GM23338 (cell line): ENCODE results near the gene NCOA1. TPM values are rescaled to one million over a fixed set of nuclear protein-coding genes. Genes with fewer than 3 reads are reported as not detected.

Experiments used
- ATAC-seq: fragments of 200-7000 bp; cut with Tn5 transposase; 3 replicates; pipeline ENCODE4 v1.9.1; 2020
- DNase-seq: peaks from one replicate; pipeline ENCODE4 v3.0.0-alpha.2; 2015; ENCODE audit warnings: low spot score
- H2AFZ ChIP-seq: fragments of 200-600 bp; sonication (generic); 2 replicates; pipeline ENCODE4 v1.8.0; 2016; ENCODE audit warnings: antibody characterized with exemption, mild to moderate bottlenecking, moderate library complexity
- H3F3A ChIP-seq: fragments of 200-600 bp; sonication (generic); replicated peaks from 2 replicates; pipeline ENCODE4 v1.8.0; 2017; ENCODE audit warnings: antibody characterized with exemption, mixed run types, low read depth
- H3K27ac ChIP-seq: fragments of 200-600 bp; sonication (generic); 2 replicates; pipeline ENCODE4 v1.6.1; 2016; ENCODE audit warnings: low read depth
- H3K27me3 ChIP-seq: fragments of 200-600 bp; sonication (generic); 2 replicates; pipeline ENCODE4 v1.8.0; 2016; ENCODE audit warnings: mild to moderate bottlenecking, mixed run types, moderate library complexity; ENCODE audit not compliant: insufficient read depth
- H3K36me3 ChIP-seq: fragments of 200-600 bp; sonication (generic); 2 replicates; pipeline ENCODE4 v1.8.0; 2016; ENCODE audit warnings: mild to moderate bottlenecking; ENCODE audit not compliant: insufficient read depth
- H3K4me1 ChIP-seq: fragments of 200-600 bp; sonication (generic); 2 replicates; pipeline ENCODE4 v1.8.0; 2016; ENCODE audit warnings: mild to moderate bottlenecking, moderate library complexity; ENCODE audit not compliant: insufficient read depth
- H3K4me2 ChIP-seq: fragments of 200-600 bp; sonication (generic); 2 replicates; pipeline ENCODE4 v1.7.1; 2017; ENCODE audit warnings: mixed run types
- H3K4me3 ChIP-seq: fragments of 200-600 bp; sonication (generic); 2 replicates; pipeline ENCODE4 v1.6.1; 2016; ENCODE audit warnings: mixed run types
- H3K79me2 ChIP-seq: fragments of 200-600 bp; sonication (generic); replicated peaks from 2 replicates; pipeline ENCODE4 v1.8.0; 2017; ENCODE audit warnings: mild to moderate bottlenecking; ENCODE audit not compliant: insufficient read depth
- H3K9me2 ChIP-seq: fragments of 200-600 bp; sonication (generic); 2 replicates; pipeline ENCODE4 v1.8.0; 2017; ENCODE audit not compliant: insufficient read depth
- H4K20me1 ChIP-seq: fragments of 200-600 bp; sonication (generic); replicated peaks from 2 replicates; pipeline ENCODE4 v1.8.0; 2017; ENCODE audit warnings: mild to moderate bottlenecking; ENCODE audit not compliant: insufficient read depth
- H3K27ac Mint-ChIP-seq: 2 replicates; pipeline ENCODE4 v1.8.0; 2020; ENCODE audit warnings: inconsistent platforms, mild to moderate bottlenecking, moderate library complexity, mixed read lengths
- H3K27me3 Mint-ChIP-seq: 3 replicates; pipeline ENCODE4 v1.8.0; 2022; ENCODE audit warnings: low read depth, mild to moderate bottlenecking, moderate library complexity, mixed read lengths, inconsistent platforms; ENCODE audit not compliant: insufficient read depth, poor library complexity
- H3K36me3 Mint-ChIP-seq: 3 replicates; pipeline ENCODE4 v1.8.0; 2021; ENCODE audit warnings: low read depth, mild to moderate bottlenecking, inconsistent platforms, moderate library complexity, mixed read lengths
- H3K4me1 Mint-ChIP-seq: 3 replicates; pipeline ENCODE4 v1.8.0; 2020; ENCODE audit warnings: mild to moderate bottlenecking, inconsistent platforms, mixed read lengths
- H3K4me3 Mint-ChIP-seq: 3 replicates; pipeline ENCODE4 v1.8.0; 2021; ENCODE audit warnings: moderate library complexity, mild to moderate bottlenecking, inconsistent platforms, mixed read lengths
- H3K9me3 Mint-ChIP-seq: 3 replicates; pipeline ENCODE4 v1.8.0; 2020; ENCODE audit warnings: moderate library complexity, mild to moderate bottlenecking, inconsistent platforms, mixed read lengths
- CREB1 ChIP-seq: fragments of 250-450 bp; sonication (Bioruptor Pico); IDR thresholded peaks from 2 replicates; pipeline ENCODE4 v1.5.0; 2020; ENCODE audit warnings: low read depth, mild to moderate bottlenecking, moderate library complexity
- EZH2 ChIP-seq: fragments of 200-600 bp; sonication (generic); IDR thresholded peaks from one replicate; pipeline ENCODE4 v1.8.0; 2017; ENCODE audit warnings: antibody characterized with exemption, mild to moderate bottlenecking, low read depth; ENCODE audit not compliant: unreplicated experiment
- EZH2phosphoT487 ChIP-seq: fragments of 200-600 bp; sonication (generic); IDR thresholded peaks from one replicate; pipeline ENCODE4 v1.8.1; 2018; ENCODE audit warnings: antibody characterized with exemption; ENCODE audit not compliant: unreplicated experiment
- JUNB ChIP-seq: IDR thresholded peaks from one replicate; pipeline ENCODE4 v1.6.1; 2016; ENCODE audit warnings: antibody characterized with exemption; ENCODE audit not compliant: unreplicated experiment
- NANOG ChIP-seq: IDR thresholded peaks from 2 replicates; pipeline ENCODE4 v1.6.1; 2016; ENCODE audit warnings: antibody characterized with exemption, borderline replicate concordance
- POLR2AphosphoS5 ChIP-seq: IDR thresholded peaks from 2 replicates; pipeline ENCODE4 v1.6.1; 2016; ENCODE audit warnings: antibody characterized with exemption, low read depth
- STAT1 ChIP-seq: IDR thresholded peaks from one replicate; pipeline ENCODE4 v1.6.1; 2016; ENCODE audit warnings: antibody characterized with exemption; ENCODE audit not compliant: unreplicated experiment
- ZNF114 ChIP-seq: fragments of 250-450 bp; sonication (Bioruptor Pico); IDR thresholded peaks from 2 replicates; pipeline ENCODE4 v1.5.0; 2020; ENCODE audit warnings: mild to moderate bottlenecking, moderate library complexity
- ZNF331 ChIP-seq: fragments of 250-450 bp; sonication (Bioruptor Pico); IDR thresholded peaks from 2 replicates; pipeline ENCODE4 v1.5.0; 2020; ENCODE audit warnings: low read depth, mild to moderate bottlenecking, moderate library complexity
- polyA plus RNA-seq: library from polyadenylated mRNA; unstranded; fragments of >200 nt; fragmentation: Nextera tagmentation; extraction: Ambion mirVana; gene quantifications from 2 replicates; pipeline ENCODE4 v1.2.1, GENCODE V29; 2016
- total RNA-seq: library from RNA; depleted of rRNA; stranded (reverse); fragments of >200 nt; shearing (Covaris generic); gene quantifications from 2 replicates; pipeline ENCODE4 v1.2.3, GENCODE V29; 2014
- TF ChIP-seq, protein P1 (sequence below): IDR thresholded peaks from one replicate; pipeline ENCODE4 v1.6.1; 2018; ENCODE audit warnings: antibody characterized with exemption; ENCODE audit not compliant: unreplicated experiment
- TF ChIP-seq, protein P2 (sequence below): fragments of 250-450 bp; sonication (Bioruptor Pico); IDR thresholded peaks from 2 replicates; pipeline ENCODE4 v1.5.0; 2020; ENCODE audit warnings: mild to moderate bottlenecking, moderate library complexity
- TF ChIP-seq, protein P3 (sequence below): IDR thresholded peaks from 2 replicates; pipeline ENCODE4 v1.6.1; 2016; ENCODE audit warnings: antibody characterized with exemption
- TF ChIP-seq, protein P4 (sequence below), 2 experiments: fragments of 200-600 bp in 1 of 2; sonication (generic) in 1 of 2; conservative IDR thresholded peaks; 2 replicates each; pipeline versions ENCODE4 v1.5.1 to v1.6.1; 2016 to 2017; ENCODE audit warnings: antibody characterized with exemption in 2 of 2, low read depth in 2 of 2, mild to moderate bottlenecking in 2 of 2, moderate library complexity in 1 of 2

The NCOA1 gene
- total and polyA plus RNA-seq, 2 experiments from 2014 or later, result 7.1 to 15.1 TPM

DNA sequence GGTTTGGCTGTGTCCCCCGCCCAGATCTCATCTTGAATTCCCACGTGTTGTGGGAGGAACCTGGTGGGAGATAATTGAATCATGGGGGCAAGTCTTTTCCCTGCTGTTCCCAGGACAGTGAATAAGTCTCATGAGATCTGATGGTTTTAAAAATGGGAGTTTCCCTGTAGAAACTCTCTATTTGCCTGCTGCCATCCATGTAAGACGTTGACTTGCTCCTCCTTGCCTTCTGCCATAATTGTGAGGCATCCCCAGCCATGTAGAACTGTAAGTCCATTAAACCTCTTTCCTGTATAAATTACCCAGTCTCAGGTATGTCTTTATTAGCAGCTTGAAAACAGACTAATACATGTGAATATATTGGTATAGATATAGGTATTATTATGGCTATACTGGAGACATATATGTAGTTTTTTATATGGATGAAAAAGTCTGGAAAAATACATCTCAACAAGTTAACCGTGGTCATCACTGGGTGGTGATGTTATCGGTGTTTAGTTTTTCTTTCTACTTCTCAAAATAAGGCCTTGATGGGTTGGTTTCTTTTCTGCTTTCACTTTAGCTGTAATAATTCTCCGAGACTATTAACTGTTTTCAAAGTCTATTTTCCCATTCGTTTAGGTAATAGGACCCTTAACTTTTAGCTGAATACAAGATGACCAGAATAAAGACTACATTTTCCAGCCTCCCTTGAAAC lies 39.1 kb upstream of the NCOA1 start:
- Histone ChIP-seq H3K36me3 (0 out of 2 replicates have a peak, but pooled peaks cover 4% of the 10 kb centered on the region), H4K20me1 (no peaks in the 10 kb centered on the region), H3F3A (no peaks in the 10 kb centered on the region), H3K9me2 (no peaks in the 10 kb centered on the region), H2AFZ (no peak overlapping the region), H3K4me2 (no peak overlapping the region), H3K27ac (no peak overlapping the region), H3K79me2 (no peaks in the 10 kb centered on the region), H3K4me3 (no peak overlapping the region), H3K4me1 (no peaks in the 10 kb centered on the region), H3K27me3 (no peaks in the 10 kb centered on the region)
- TF ChIP-seq CREB1 (CRISPR knock-in tag) (no peak), POLR2AphosphoS5 (no peak), STAT1 (no peak), ZNF331 (CRISPR knock-in tag) (no peak), EZH2 (no peak), NANOG (no peak), ZNF114 (no peak), JUNB (no peak), EZH2phosphoT487 (no peak)
- TF ChIP-seq, protein P1, sequence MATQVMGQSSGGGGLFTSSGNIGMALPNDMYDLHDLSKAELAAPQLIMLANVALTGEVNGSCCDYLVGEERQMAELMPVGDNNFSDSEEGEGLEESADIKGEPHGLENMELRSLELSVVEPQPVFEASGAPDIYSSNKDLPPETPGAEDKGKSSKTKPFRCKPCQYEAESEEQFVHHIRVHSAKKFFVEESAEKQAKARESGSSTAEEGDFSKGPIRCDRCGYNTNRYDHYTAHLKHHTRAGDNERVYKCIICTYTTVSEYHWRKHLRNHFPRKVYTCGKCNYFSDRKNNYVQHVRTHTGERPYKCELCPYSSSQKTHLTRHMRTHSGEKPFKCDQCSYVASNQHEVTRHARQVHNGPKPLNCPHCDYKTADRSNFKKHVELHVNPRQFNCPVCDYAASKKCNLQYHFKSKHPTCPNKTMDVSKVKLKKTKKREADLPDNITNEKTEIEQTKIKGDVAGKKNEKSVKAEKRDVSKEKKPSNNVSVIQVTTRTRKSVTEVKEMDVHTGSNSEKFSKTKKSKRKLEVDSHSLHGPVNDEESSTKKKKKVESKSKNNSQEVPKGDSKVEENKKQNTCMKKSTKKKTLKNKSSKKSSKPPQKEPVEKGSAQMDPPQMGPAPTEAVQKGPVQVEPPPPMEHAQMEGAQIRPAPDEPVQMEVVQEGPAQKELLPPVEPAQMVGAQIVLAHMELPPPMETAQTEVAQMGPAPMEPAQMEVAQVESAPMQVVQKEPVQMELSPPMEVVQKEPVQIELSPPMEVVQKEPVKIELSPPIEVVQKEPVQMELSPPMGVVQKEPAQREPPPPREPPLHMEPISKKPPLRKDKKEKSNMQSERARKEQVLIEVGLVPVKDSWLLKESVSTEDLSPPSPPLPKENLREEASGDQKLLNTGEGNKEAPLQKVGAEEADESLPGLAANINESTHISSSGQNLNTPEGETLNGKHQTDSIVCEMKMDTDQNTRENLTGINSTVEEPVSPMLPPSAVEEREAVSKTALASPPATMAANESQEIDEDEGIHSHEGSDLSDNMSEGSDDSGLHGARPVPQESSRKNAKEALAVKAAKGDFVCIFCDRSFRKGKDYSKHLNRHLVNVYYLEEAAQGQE, result no peak
- TF ChIP-seq, protein P2, sequence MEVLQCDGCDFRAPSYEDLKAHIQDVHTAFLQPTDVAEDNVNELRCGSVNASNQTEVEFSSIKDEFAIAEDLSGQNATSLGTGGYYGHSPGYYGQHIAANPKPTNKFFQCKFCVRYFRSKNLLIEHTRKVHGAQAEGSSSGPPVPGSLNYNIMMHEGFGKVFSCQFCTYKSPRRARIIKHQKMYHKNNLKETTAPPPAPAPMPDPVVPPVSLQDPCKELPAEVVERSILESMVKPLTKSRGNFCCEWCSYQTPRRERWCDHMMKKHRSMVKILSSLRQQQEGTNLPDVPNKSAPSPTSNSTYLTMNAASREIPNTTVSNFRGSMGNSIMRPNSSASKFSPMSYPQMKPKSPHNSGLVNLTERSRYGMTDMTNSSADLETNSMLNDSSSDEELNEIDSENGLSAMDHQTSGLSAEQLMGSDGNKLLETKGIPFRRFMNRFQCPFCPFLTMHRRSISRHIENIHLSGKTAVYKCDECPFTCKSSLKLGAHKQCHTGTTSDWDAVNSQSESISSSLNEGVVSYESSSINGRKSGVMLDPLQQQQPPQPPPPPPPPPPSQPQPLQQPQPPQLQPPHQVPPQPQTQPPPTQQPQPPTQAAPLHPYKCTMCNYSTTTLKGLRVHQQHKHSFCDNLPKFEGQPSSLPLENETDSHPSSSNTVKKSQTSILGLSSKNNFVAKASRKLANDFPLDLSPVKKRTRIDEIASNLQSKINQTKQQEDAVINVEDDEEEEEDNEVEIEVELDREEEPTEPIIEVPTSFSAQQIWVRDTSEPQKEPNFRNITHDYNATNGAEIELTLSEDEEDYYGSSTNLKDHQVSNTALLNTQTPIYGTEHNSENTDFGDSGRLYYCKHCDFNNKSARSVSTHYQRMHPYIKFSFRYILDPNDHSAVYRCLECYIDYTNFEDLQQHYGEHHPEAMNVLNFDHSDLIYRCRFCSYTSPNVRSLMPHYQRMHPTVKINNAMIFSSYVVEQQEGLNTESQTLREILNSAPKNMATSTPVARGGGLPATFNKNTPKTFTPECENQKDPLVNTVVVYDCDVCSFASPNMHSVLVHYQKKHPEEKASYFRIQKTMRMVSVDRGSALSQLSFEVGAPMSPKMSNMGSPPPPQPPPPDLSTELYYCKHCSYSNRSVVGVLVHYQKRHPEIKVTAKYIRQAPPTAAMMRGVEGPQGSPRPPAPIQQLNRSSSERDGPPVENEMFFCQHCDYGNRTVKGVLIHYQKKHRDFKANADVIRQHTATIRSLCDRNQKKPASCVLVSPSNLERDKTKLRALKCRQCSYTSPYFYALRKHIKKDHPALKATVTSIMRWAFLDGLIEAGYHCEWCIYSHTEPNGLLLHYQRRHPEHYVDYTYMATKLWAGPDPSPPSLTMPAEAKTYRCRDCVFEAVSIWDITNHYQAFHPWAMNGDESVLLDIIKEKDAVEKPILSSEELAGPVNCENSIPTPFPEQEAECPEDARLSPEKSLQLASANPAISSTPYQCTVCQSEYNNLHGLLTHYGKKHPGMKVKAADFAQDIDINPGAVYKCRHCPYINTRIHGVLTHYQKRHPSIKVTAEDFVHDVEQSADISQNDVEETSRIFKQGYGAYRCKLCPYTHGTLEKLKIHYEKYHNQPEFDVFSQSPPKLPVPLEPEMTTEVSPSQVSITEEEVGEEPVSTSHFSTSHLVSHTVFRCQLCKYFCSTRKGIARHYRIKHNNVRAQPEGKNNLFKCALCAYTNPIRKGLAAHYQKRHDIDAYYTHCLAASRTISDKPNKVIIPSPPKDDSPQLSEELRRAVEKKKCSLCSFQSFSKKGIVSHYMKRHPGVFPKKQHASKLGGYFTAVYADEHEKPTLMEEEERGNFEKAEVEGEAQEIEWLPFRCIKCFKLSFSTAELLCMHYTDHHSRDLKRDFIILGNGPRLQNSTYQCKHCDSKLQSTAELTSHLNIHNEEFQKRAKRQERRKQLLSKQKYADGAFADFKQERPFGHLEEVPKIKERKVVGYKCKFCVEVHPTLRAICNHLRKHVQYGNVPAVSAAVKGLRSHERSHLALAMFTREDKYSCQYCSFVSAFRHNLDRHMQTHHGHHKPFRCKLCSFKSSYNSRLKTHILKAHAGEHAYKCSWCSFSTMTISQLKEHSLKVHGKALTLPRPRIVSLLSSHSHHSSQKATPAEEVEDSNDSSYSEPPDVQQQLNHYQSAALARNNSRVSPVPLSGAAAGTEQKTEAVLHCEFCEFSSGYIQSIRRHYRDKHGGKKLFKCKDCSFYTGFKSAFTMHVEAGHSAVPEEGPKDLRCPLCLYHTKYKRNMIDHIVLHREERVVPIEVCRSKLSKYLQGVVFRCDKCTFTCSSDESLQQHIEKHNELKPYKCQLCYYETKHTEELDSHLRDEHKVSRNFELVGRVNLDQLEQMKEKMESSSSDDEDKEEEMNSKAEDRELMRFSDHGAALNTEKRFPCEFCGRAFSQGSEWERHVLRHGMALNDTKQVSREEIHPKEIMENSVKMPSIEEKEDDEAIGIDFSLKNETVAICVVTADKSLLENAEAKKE (CRISPR knock-in tag), result no peak
- TF ChIP-seq, protein P3, sequence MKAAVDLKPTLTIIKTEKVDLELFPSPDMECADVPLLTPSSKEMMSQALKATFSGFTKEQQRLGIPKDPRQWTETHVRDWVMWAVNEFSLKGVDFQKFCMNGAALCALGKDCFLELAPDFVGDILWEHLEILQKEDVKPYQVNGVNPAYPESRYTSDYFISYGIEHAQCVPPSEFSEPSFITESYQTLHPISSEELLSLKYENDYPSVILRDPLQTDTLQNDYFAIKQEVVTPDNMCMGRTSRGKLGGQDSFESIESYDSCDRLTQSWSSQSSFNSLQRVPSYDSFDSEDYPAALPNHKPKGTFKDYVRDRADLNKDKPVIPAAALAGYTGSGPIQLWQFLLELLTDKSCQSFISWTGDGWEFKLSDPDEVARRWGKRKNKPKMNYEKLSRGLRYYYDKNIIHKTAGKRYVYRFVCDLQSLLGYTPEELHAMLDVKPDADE, result no peak
- TF ChIP-seq, protein P4, sequence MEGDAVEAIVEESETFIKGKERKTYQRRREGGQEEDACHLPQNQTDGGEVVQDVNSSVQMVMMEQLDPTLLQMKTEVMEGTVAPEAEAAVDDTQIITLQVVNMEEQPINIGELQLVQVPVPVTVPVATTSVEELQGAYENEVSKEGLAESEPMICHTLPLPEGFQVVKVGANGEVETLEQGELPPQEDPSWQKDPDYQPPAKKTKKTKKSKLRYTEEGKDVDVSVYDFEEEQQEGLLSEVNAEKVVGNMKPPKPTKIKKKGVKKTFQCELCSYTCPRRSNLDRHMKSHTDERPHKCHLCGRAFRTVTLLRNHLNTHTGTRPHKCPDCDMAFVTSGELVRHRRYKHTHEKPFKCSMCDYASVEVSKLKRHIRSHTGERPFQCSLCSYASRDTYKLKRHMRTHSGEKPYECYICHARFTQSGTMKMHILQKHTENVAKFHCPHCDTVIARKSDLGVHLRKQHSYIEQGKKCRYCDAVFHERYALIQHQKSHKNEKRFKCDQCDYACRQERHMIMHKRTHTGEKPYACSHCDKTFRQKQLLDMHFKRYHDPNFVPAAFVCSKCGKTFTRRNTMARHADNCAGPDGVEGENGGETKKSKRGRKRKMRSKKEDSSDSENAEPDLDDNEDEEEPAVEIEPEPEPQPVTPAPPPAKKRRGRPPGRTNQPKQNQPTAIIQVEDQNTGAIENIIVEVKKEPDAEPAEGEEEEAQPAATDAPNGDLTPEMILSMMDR (conservative IDR thresholded peaks at IDR 0.05; ENCODE audit: low read depth in 2 of 2), result no peak
- Mint-ChIP-seq H3K9me3 (peaks cover 10% of the 10 kb centered on the region; the same call in 2 of the 3 replicates), H3K27ac (no peak overlapping the region), H3K36me3 (0 out of 3 replicates have a peak, but pooled peaks cover 3% of the 10 kb centered on the region), H3K4me1 (peaks cover 9% of the 10 kb centered on the region), H3K4me3 (no peak overlapping the region), H3K27me3 (no peaks in the 10 kb centered on the region)
- DNase-seq, result no peak
- no peak for ATAC-seq
